CD14-positive monocyte (primary cell): ENCODE measurements around the gene BCL2. TPM values are rescaled to one million over a fixed set of nuclear protein-coding genes. Genes with fewer than 3 reads are reported as not detected.
A peak's percentile ranks its signal among the peaks of the same experiment; 100 is the strongest.

Experiments used
- DNase-seq, 3 donors: peaks; one replicate each; pipeline ENCODE4 v3.0.0-alpha.2; 2011 to 2022
- H2AFZ ChIP-seq: 2 replicates; pipeline ENCODE4 v1.6.0; 2012; ENCODE audit warnings: mild to moderate bottlenecking, low read depth, low read length, inconsistent platforms; ENCODE audit not compliant: insufficient read depth, poor library complexity, severe bottlenecking
- H3K27ac ChIP-seq, 2 donors: 1 replicate in 1 of 2; 2 replicates in 1 of 2; pipeline ENCODE4 v1.5.1; 2012 to 2013; ENCODE audit warnings: low read length in 2 of 2, control low read depth in 1 of 2, inconsistent platforms in 1 of 2, low read depth in 1 of 2, mild to moderate bottlenecking in 1 of 2
- H3K27me3 ChIP-seq, 2 donors: one replicate each; pipeline versions ENCODE4 v1.6.0 to v1.6.1; 2011 to 2013; ENCODE audit warnings: low read length in 2 of 2; ENCODE audit not compliant: control insufficient read depth in 2 of 2, insufficient read depth in 2 of 2
- H3K36me3 ChIP-seq, 2 donors: replicated peaks in 1 of 2; 1 replicate in 1 of 2; 2 replicates in 1 of 2; pipeline versions ENCODE4 v1.5.1 to v1.6.1; 2012 to 2013; ENCODE audit warnings: low read length in 2 of 2, control low read depth in 1 of 2, inconsistent platforms in 1 of 2, mild to moderate bottlenecking in 1 of 2; ENCODE audit not compliant: insufficient read depth in 2 of 2, control insufficient read depth in 1 of 2
- H3K4me1 ChIP-seq, 2 donors: 1 replicate in 1 of 2; 2 replicates in 1 of 2; pipeline versions ENCODE4 v1.5.1 to v1.6.1; 2012 to 2013; ENCODE audit warnings: low read length in 2 of 2, control low read depth in 1 of 2, inconsistent platforms in 1 of 2, mild to moderate bottlenecking in 1 of 2, moderate library complexity in 1 of 2; ENCODE audit not compliant: insufficient read depth in 2 of 2, control insufficient read depth in 1 of 2
- H3K4me2 ChIP-seq: replicated peaks from 2 replicates; pipeline ENCODE3; 2012; ENCODE audit warnings: low read length, moderate library complexity, mild to moderate bottlenecking; ENCODE audit not compliant: poor library complexity, severe bottlenecking; ENCODE audit errors: extremely low read depth
- H3K4me3 ChIP-seq, 3 experiments: fragments of 200-600 bp in 1 of 3; sonication (generic) in 1 of 3; replicated peaks in 1 of 3; 1 replicate in 2 of 3; 2 replicates in 1 of 3; pipeline ENCODE4 v1.5.1; 2011 to 2013; ENCODE audit warnings: low read length in 3 of 3, mild to moderate bottlenecking in 3 of 3, control low read depth in 2 of 3, low read depth in 2 of 3, inconsistent platforms in 1 of 3, moderate library complexity in 1 of 3
- H3K79me2 ChIP-seq: 2 replicates; pipeline ENCODE4 v1.6.0; 2012; ENCODE audit warnings: mild to moderate bottlenecking, control low read depth, inconsistent platforms, low read length, moderate library complexity; ENCODE audit not compliant: insufficient read depth
- H3K9ac ChIP-seq: 2 replicates; pipeline ENCODE4 v1.6.0; 2017; ENCODE audit warnings: low read length, mild to moderate bottlenecking; ENCODE audit not compliant: insufficient read depth, poor library complexity, severe bottlenecking
- H3K9me3 ChIP-seq, 2 donors: replicated peaks in 1 of 2; 1 replicate in 1 of 2; 2 replicates in 1 of 2; pipeline versions ENCODE4 v1.5.1 to v1.6.1; 2012 to 2013; ENCODE audit warnings: low read length in 2 of 2, control low read depth in 1 of 2; ENCODE audit not compliant: control insufficient read depth in 1 of 2, insufficient read depth in 1 of 2
- H4K20me1 ChIP-seq: 2 replicates; pipeline ENCODE4 v1.6.0; 2012; ENCODE audit warnings: mild to moderate bottlenecking, low read length, control low read depth, moderate library complexity; ENCODE audit not compliant: insufficient read depth
- H3K27ac Mint-ChIP-seq, 7 donors: one replicate each; pipeline ENCODE4 v1.8.0; 2020; ENCODE audit warnings: mild to moderate bottlenecking in 7 of 7, mixed read lengths in 7 of 7, moderate library complexity in 6 of 7, inconsistent platforms in 2 of 7
- H3K27me3 Mint-ChIP-seq, 3 donors: one replicate each; pipeline ENCODE4 v1.8.0; 2021 to 2022; ENCODE audit warnings: low read depth in 3 of 3, mild to moderate bottlenecking in 3 of 3, mixed read lengths in 3 of 3, moderate library complexity in 3 of 3, inconsistent platforms in 1 of 3
- H3K36me3 Mint-ChIP-seq, 2 donors: one replicate each; pipeline ENCODE4 v1.8.0; 2020; ENCODE audit warnings: mixed read lengths in 2 of 2, inconsistent platforms in 1 of 2, mild to moderate bottlenecking in 1 of 2
- H3K4me1 Mint-ChIP-seq: one replicate; pipeline ENCODE4 v1.8.0; 2020; ENCODE audit warnings: mild to moderate bottlenecking, mixed read lengths
- H3K4me3 Mint-ChIP-seq, 2 donors: one replicate each; pipeline ENCODE4 v1.8.0; 2020; ENCODE audit warnings: mild to moderate bottlenecking in 2 of 2, mixed read lengths in 2 of 2, moderate library complexity in 1 of 2
- H3K9me3 Mint-ChIP-seq, 7 donors: one replicate each; pipeline ENCODE4 v1.8.0; 2020 to 2022; ENCODE audit warnings: mixed read lengths in 7 of 7, mild to moderate bottlenecking in 6 of 7, moderate library complexity in 6 of 7, inconsistent platforms in 2 of 7
- CTCF ChIP-seq: fragments of 200-600 bp; IDR thresholded peaks from one replicate; pipeline ENCODE4 v1.8.0; 2022; ENCODE audit warnings: antibody characterized with exemption, mild to moderate bottlenecking
- WGBS: methylation state at CpG from one replicate; pipeline ENCODE4 v1.1.5; 2013; ENCODE audit warnings: missing lambda C conversion rate; ENCODE audit not compliant: insufficient coverage; 5-methylcytosine and 5-hydroxymethylcytosine counted together
- intact Hi-C, 2 donors: fragments of 100-400 bp; cut with micrococcal nuclease; formaldehyde crosslinking; loops; one replicate each; pipeline versions ENCODE4 v1.15.0 to v1.15.1; 2023
- polyA plus RNA-seq, 3 donors: library from polyadenylated mRNA; depleted of rRNA in 1 of 3; unstranded in 2 of 3; stranded (reverse) in 1 of 3; fragments of 300-500 nt in 2 of 3; fragments of >200 nt in 1 of 3; fragmentation: Illumina TruSeq in 2 of 3; gene quantifications; 1 replicate in 2 of 3; 2 replicates in 1 of 3; pipeline ENCODE4 v1.2.3, GENCODE V29; 2012 to 2021

BCL2 gene
- polyA plus RNA-seq, 3 donors: 0.58 to 2.5 (median 1.1) TPM

GRCh38 chr18:63366213-63367052, 46.9 kb upstream of the BCL2 start:
- peaks cover 25% of the 10 kb centered on the region for H3K4me1 Mint-ChIP-seq
- H3K4me2 ChIP-seq: peak overlapping the region; percentile 95
- H3K27ac Mint-ChIP-seq: peak overlapping the region in 6 of 7 donors; percentile 32 to 85 (median 75)

More at GRCh38 chr18:63366213-63367052, 46.9 kb upstream of the BCL2 start:
- Histone ChIP-seq H3K9ac (peak overlapping the region; percentile 85), H3K79me2 (peaks cover 7% of the 10 kb centered on the region), H4K20me1 (no peaks in the 10 kb centered on the region), H3K9me3 (no peaks in the 10 kb centered on the region), H3K4me1 (peaks cover 14 to 22% of the 10 kb centered on the region in 2 donors), H2AFZ (peak overlapping the region; percentile 87), H3K36me3 (peaks cover 4 to 11% of the 10 kb centered on the region in 2 donors), H3K27ac (peak overlapping the region in 1 of 2 donors; percentile 78), H3K4me3 (peak overlapping the region; percentile 59 to 82 (median 71)), H3K27me3 (peaks cover 0 to 5% of the 10 kb centered on the region in 2 donors)
- under 1% methylated on average over 65 of the region's 65 CpGs for WGBS
- peaks cover 2 to 6% (median 5%) of the 10 kb centered on the region in 7 donors for H3K9me3 Mint-ChIP-seq
- peak; percentile 51 to 72 (median 69) for DNase-seq
- H3K27me3 Mint-ChIP-seq: peaks cover 5 to 8% (median 6%) of the 10 kb centered on the region in 3 donors
- intact Hi-C loops: loop anchor here (5.0 to 10.0 kb wide), 2 partner anchors 56 to 58 kb away; partner anchors contain the start of gene VPS4B (in 2 of the 2)
- H3K36me3 Mint-ChIP-seq: peaks cover 7 to 12% of the 10 kb centered on the region in 2 donors
- TF ChIP-seq CTCF: no peak
- peak overlapping the region; percentile 84 to 97 for H3K4me3 Mint-ChIP-seq
